Measurements from ENCODE around the gene SARDH.
"Not testable (repeated sequence)": the region's sequence is repeated elsewhere in the genome, so short reads cannot be mapped to it uniquely, and the experiment has no call there.

Gene SARDH

DNA sequence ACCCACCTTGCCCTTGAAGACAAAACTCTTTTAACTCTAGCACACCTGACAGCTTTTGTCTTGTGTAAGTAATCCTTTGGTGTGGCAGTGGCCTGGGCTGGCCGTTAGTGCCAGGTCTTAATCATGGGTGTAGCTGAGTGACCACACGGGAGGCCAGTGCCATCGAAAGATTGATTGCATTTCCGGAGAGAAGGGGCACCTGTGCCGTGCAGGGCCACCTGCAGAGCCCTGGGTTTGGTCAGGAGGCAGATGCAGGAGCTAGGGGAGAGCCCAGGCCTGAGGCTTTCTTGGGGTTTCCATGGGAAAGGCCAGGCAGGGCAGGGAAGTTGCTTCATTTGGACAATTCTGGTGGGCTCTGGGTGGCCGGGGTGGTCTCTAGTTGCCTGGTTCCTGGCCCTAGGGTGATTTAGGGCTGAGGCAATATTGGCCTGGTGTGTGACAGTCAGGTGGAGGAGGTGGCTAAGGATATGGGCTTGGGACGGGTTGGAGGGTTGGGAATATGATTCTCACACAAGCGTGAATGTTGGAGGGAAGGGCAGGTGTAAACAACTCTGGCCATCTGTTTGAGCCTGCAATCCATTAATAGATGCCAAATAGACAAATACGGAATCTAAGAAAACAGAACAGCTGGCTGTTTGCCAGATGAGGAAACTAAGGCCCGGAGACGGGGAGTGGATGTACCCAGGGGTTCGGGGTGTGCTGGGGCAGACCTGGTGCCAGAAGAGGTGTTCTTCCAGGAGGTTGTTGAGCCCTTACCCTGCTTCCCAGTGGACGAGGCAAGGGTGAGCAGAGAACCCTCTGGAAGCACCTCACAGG is 97.4 kb downstream of the SARDH start:
- no peak for DNase-seq

DNA sequence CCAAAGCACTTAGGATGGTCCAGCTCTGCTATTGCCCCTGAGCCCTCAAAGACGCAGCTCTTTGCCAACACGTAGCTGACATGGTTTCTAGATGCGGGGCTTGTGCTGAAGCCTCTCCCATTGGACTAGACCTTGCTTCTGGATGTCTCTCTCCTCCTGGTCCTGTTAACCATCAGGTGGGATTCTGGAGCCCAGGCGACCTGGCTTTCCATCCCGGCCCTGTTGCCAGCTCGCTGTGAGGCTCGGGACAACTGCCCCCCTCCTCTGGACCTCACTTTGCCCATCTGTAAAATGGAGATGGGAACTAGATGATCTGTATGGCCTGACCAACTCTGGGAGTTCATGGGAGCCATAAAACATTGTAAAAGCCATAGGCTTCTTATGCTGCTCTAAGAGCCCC is 98.0 kb downstream of the SARDH start:
- DNase-seq = no peak

DNA sequence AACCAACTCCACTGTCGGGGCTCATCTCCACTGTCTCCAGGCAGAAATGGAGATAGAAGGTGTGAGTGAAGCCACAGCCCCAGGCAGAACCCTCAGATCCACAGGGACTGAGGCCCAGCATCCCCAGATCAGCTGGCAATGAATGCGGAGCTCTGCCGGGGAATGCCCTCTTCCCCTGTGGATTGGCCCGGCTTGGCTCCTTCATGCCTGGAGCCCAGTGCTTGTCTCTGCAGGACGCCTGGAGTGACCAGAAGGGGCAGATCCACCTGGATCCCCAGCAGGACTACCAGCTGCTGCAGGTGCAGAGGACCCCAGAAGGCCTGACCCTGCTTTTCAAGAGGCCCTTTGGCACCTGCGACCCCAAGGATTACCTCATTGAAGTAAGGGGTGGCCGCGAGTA is 98.5 kb downstream of the SARDH start:
- no peak for DNase-seq

DNA sequence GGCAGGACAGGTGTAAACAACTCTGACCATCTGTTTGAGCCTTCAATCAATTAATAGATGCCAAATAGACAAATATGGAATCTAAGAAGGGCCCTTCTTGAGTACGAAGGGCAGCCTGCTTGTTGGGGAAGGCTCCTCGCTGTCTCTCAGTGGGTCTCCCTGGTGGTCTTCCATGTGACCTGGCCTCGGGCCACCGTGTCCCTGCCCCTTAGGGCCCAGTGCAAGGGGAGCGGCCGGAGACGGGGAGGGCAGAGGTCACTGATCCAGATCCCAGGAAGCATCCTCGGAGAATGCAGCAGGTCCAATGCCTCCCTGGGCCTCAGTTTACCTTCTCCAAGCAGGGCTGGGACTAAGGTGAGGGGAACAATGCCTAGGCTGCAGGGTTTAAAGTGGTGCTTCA is 99.4 kb downstream of the SARDH start:
- DNase-seq = no peak

DNA sequence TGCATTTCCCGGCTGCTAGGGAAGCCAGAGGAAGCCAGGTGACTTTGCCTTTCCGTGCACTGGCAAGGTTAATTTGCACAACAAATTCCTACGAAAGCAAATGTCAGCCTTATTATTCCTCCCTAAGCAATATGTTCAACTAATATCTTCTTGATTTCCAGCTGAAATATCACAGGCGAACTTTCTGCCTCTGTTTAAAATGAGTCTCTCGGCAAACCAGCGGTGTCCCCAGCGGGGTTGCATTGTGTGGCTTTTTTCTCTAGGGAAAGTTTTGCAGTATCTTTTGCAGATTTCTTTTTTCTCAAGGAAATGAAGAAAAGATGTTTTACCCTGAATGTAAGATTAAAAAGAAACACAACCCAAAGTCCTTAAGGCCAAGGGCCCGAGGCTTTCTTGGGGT is 100.1 kb downstream of the SARDH start:
- no peak for DNase-seq

DNA sequence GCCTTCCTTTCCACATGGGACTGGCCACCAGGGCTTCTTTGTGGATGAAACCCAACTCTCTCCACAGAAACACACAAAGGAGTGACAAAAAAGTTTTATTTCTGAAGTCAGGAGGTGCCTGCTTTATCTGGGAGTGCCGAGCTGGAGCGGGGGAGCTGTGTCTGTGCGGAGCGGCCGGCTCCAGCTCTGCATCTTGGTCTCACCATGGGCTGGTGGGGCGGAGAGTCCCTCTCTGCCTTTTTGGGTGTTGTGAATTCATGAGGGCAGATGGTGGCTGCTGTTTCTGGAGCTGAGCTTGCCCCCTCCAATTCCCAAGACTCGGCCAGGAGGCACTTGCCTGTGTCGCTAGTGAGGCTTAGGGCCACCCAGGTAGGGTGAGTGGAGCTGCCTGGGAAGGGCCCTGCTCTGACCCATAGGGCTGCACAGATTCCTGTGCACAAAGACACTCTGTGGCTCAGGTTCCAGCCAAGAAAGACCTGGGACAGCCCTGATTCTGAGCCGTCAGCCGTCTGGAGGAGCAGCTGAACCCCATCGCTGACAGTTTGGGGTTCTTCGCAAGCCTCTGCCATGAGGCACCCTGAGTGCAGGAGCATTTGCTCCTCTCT is 100.6 kb downstream of the SARDH start:
- no peak for DNase-seq

DNA sequence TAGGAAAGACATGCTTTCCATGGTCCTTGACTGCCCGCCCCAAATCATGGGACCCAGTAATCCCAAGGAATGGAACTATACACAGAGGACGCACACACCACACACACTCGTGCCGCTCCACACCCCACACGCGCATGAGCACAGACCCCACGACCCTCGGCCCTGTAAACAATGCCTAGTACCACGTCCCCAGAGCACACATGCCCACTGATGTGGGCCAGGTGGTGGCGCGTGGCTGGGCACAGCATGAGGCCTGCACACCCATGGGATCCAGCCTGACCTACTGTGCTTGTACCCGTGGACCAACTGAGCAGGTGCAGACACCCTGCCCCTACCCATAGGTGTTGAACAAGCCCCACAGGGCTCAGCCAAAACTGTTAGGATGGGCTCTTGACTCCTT is 101.2 kb downstream of the SARDH start:
- DNase-seq = no peak

DNA sequence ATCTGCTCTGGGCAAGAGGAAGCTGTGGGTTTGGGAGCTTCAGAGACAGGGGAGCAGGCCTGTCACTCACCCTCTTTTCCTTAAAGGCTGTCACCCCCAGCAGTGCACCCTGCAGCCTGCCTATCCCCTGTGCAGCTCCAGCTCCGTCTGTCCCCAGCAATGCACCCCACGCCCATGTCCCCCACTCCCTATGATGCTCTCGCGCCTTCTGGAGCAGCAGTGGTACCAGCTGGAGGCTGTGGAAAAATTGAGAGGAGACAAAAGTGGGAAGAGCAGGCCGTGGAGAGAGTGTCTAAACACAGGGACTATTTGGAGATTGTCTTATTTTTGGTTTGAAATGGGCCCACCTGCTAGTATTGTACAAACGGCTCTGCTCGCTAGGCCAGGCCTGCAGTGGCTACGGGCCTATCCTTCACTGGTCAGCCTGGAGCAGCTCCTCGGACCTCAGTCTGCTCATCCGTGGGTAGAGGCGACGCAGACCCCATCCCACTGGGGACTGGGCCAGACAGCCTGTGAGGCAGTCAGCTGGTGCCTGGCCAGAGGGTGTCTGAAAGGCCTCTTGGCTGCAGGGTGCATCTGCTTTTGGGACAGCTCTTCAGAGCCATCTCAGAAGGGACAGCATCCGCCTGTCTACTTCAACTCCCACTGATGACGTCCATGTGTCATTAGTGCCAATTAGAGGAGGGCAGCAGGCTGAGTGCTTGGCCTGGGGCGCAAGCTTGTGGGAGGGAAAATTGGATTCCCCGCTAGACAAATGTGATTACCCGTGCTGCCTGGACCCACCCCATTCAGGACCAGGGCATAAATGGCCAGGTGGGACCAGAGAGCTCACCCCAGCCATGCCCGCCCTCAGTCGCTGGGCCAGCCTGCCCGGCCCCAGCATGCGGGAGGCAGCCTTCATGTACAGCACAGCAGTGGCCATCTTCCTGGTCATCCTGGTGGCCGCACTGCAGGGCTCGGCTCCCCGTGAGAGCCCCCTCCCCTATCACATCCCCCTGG is 102.3 kb downstream of the SARDH start, which contains the start of gene DBH:
DBH (plus strand) TSS at position 831 of the 999 bp plus-strand sequence; CDS start at position 840, 9 bp downstream.
- no peak for DNase-seq

DNA sequence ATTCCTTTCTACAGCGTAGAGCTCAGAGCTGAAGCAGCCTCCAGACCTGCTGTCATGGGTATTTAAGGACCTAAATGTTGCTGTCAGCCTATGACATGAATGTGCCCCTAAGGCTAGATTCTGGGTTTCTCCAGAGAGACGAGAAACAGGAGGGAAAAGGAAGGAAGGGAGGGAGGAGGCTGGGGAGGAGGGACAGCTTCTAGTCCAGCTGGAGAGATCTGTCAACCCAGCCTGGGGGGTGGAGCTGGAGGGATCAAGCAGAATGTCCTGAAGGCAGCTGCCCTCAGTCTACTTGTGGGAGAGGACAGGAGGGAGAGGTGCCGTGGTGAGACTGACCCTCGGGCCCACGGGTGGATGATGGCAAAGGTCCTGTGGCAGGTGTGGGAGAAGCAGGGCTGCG is 103.1 kb downstream of the SARDH start:
- no peak for DNase-seq

DNA sequence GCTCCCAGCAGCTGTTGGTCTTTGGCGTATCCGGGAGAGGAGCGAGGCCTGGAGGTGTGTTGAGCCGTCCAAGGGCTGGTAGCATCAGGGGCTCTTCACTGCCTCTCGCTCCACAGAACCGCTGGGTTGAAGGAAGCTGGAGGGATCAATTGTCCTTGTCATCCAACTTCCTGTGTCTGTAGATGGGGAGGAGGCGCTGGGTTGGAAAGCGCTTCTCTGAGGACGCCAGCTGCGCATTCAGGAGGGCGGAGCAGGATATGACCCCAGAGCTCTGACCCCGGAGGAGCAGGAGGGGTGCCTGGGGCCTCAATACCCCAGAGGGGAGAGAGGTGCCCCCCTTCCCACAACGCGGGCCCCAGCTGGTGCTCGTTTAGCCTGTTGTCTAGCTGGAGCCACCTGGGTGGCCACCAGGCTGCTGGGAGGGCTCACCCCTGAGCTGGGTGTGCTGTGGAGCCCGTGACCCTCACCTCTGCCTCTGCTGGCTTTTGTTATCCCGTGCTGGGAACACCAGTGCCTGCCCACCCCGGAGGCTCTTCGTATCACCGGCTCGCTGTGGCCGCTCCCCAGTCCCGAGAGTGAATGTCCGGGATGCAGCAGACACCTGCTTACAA is 104.0 kb downstream of the SARDH start:
- no peak for DNase-seq

DNA sequence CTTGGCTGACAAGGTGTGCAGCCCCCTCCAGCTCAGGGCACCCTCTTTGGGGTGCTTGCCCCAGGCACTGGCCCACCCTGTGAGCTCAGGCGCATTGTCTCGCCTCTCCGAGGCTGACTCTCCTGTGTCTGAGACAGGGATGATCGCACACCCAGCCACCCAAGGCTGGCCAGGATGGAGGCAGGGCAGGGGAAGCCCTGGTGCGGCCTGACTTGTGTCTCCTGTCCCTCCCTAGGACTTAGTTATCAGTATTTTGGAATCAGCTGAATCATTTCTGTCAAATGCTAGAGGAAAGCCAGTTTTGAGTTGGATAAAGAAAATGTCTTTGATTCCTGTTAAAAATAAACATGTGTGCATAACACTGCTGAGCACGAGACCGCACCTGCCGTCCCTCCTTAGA is 104.5 kb downstream of the SARDH start:
- DNase-seq = no peak

DNA sequence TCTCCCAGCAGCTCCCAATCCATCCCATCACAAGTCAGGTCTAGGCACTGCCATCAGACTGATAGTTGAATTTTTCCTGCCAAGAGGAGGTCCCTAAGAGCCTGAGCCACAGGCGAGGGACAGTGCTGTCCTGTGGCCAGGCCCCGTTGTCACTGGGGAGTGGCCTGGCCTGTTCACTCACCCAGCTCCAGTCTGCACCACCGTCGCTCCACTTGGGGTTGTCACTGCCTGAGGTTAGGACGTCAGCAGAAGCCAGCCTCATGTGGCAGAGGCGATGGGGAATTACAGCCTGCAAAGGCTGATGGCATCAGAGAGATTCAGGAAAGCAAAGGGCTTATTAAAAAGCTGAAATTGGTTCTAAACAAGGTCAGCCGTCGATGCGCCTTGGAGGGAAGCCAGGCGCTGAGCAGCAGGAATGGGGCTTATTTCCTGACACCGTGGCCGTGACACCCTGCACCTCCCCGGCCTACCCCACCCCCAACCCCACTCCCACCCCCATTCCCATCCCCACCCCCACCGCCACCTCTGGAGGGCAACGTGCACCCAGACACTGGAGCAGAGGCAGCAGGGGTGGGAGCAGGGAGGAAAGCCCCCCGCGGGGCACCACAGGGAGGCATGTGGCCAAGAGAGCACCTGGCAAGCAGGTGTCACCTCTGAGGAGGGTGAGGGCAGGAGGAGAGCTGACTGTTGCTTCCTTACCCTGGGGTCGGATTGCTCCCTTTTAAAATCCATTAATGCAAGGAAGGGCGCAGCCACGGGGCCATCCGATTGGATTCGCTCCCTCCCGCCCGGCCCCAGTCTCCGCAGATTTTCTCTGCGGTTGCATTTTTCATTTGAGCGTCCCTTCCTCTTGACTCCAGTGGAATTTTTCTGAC is 105.1 kb downstream of the SARDH start:
- no peak for DNase-seq

DNA sequence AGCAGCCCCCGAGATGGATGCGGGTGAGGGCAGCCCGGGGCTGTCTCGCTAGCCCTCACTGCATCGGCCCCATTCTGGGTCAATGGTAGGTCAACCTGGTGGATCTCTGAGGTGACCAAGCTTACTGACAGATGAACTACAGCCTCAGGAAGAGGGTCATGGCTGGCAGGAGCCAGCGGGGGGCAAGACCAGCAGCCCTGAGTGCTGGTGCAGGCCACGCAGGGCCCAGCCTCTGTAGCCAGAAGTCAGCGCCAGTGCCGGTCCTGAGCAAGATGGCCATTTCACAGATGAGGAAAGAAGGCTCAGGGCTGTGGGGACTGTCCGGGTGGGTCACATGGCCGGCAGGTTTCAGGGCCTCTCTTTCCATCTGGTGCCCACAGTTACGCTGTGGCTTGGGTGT is 107.0 kb downstream of the SARDH start:
- no peak for DNase-seq

DNA sequence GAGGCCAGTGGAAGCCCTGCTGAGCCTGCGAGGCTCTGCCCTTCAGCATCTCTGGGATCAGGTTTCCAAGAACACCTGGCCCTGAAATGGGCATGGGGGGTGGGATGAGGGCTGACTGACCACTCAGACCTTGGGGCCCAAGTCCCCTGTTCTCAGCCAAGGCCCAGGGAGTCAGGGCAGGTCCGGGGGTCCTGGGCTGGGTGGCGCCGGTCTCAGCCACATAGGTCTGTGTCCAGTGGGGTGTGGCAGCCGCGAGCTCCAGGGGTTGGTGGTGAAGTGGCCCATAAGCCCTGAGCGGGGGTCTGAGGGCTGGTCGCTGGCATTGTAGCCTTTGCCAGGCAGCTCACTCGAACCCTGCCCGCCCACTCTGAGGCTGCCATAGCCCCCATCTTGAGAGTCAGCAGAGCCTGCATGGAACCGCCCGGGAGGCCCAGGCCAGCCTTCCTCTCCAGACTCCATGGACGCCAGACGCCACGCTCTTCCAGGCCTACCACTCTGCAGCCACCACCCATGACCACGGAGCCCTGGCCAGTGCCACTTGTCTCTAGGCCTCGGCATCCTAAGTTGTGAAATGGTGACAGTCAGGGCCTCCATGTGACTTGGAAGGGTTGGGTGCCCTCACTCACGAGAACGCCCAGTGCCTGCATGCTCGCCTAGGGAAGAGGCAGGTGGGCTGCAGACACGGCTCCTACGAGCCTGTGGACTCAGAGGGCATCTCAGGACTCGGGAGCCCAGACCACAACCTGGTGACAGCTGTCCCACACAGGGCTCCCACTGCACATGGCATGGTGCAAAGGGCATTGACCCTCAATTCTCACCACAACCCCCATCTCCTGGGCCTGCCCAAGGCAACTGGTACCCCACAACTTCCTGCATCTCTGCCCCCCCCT is 108.7 kb downstream of the SARDH start:
- DNase-seq = no peak

DNA sequence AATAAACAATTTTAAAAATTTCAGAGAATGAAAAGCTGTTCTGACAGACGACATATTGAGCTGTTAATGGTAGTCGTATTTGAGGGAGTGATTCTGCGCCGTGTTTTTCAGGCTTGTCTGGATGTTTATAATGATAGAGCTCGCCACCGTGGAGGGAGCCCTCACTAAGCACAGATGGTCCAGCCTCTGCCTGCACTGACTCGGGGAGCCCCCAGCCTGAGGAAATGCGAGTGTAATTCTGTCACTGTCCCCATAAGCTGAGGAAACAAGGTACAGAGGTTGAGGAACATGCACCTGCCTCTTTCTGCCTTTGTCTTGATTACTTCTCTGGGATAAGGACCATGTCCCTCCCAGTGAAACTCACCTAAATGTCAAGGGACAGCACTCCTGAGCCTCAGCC is 109.4 kb downstream of the SARDH start:
- no peak for DNase-seq

DNA sequence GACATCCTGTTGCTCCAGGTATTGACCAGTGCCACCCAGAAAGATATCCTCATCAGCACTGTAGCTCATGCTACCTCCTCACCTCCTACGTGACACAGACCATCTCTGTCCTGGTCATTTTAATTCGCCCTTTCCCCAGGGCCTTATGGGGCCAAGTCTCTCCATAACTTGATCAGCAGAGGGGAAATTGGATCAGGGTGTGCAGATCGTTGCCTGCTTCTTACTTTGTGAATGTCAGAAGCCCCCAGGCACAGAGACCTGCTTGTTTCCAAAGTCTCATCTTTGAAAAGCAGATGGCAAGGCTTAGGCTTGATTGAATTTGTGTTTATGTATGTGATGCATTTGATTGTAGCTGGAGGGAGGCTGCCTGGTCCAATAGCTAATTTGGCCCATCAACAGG is 110.8 kb downstream of the SARDH start:
- no peak for DNase-seq

DNA sequence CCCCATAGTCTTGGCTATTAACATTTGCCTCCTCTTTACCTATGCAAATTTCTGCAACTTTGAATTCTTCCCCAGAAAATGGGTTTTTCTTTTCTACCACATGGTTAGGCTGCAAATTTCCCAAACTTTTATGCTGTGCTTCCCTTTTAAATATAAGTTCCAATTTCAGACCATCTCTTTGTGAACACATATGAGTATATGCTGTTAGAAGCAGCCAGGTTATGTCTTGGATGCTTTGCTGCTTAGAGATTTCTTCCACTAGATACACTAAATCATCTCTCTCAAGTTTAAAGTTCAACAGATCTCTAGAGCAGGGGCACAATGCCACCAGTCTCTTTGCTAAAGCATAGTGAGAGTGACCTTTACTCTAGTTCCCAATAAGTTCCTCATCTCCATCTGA is 112.1 kb downstream of the SARDH start:
- not testable (repeated sequence) for DNase-seq

DNA sequence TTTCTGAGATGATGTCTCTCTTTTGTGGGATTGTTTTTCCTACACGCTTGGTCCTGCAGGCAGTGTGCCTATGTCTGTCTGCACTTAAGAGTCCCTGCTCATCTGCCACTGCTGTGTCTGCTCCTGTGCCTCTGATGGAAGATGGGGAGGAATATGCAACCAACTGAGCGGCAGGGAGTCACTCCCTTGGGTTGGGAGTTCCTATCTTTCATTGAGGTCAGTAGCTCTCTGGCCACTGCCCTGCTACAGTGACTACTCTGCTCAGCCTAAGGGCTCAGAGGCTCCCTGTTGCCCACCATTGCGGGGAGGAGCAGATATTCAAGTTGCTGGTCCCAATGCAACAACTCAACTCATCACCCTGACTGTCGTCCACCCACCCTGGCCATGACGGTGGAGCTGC is 115.6 kb downstream of the SARDH start:
- DNase-seq = no peak

DNA sequence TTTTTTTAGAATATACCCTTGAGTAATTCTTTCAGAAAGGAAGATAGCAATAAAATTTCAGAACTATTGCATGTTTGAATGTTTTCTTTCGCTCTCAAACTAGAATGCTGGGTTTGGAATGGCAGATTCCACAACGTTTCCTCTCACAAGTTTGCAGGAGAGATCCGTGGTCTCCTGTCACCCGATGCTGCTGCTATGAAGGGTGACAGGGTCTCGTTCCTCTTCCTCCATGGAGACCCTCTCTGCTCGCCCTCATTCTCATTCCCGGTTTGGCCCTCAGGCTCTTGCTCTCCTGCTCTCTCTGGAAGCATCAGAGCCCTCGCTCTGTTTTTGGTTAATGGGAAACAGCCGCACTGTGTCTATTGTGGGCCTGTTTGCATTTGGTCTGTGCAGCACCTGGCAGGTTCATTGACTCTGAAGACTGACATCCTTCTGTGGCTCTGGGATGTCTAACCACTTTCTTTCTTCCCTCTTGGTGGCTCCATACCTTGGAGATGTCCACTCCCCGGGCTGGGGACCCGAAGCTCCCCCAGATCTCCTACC is 116.4 kb downstream of the SARDH start:
- DNase-seq = no peak

DNA sequence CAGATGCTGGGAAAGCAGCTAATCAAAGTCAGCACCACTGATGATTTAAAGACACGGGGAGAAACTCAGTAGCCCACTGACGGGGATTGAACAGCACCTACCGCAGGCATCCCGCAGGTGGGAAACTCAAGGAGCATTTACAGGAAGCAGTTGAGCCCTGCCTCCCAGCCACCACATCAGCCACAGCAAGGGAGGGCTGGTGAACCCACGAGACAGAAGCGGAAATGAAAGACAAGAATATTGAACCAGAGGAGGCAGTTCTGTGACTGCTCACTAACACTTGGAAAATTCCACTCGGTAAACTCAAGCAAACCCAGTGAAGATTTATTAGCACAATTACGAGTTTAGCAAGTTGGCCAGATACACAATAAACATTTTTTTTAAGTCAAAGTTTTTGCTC is 118.4 kb downstream of the SARDH start:
- peak; percentile 41 for DNase-seq

DNA sequence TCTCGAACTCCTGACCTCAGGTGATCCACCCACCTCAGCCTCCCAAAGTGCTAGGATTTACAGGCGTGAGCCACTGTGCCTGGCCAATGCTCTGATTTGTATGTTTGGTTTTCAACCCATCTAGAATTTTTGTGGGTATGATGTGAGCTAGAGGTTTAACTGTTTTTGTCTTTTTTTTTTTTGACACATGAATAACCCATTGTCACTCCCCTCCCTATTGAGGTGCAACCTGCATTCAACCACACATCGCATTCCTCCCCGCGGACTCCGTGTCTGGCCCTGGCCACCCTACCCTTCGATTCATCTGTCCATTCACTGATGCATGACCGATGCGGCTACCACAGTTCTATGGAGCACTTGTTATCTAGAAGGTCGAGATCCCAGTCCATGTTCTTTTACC is 119.4 kb downstream of the SARDH start:
- no peak for DNase-seq
